HG03558 (cell line): ENCODE results near the gene KCNIP3.

Experiments used
- ATAC-seq: cut with Tn5 transposase; IDR thresholded peaks from one replicate; pipeline ENCODE4 v1.9.1; 2021; ENCODE audit warnings: moderate number of reproducible peaks; ENCODE audit not compliant: unreplicated experiment; ENCODE audit errors: extremely low read depth

KCNIP3 gene

GRCh38 chr2:95380731-95381130 is 83.6 kb downstream of the KCNIP3 start:
- no peak for ATAC-seq

- no peak for ATAC-seq
These were observed 84.4 kb downstream of the KCNIP3 start for GRCh38 chr2:95381212-95382191.

GRCh38 chr2:95382192-95382591 is 85.0 kb downstream of the KCNIP3 start:
- no peak for ATAC-seq

- no peak for ATAC-seq
These were observed 85.8 kb downstream of the KCNIP3 start for GRCh38 chr2:95382686-95383634.

- ATAC-seq, result no peak
These were observed 86.5 kb downstream of the KCNIP3 start for GRCh38 chr2:95383635-95384027.

GRCh38 chr2:95384854-95385569 is 87.9 kb downstream of the KCNIP3 start:
- no peak for ATAC-seq

- no peak for ATAC-seq
These were observed 88.4 kb downstream of the KCNIP3 start for GRCh38 chr2:95385570-95385984.

- ATAC-seq, result no peak
These were observed 88.9 kb downstream of the KCNIP3 start for GRCh38 chr2:95386031-95386430.

- ATAC-seq, result no peak
These were observed 90.2 kb downstream of the KCNIP3 start for GRCh38 chr2:95387358-95387757.

- ATAC-seq, result no peak
These were observed 91.0 kb downstream of the KCNIP3 start for GRCh38 chr2:95388091-95388692.

GRCh38 chr2:95388856-95389244 is 91.7 kb downstream of the KCNIP3 start:
- no peak for ATAC-seq

- ATAC-seq, result no peak
These were observed 92.3 kb downstream of the KCNIP3 start for GRCh38 chr2:95389245-95390119.

- no peak for ATAC-seq
These were observed 93.2 kb downstream of the KCNIP3 start for GRCh38 chr2:95390272-95390880.

- ATAC-seq, result no peak
These were observed 93.8 kb downstream of the KCNIP3 start for GRCh38 chr2:95390881-95391321.

- ATAC-seq, result no peak
These were observed 94.6 kb downstream of the KCNIP3 start for GRCh38 chr2:95391641-95392310.

GRCh38 chr2:95392320-95392719 is 95.2 kb downstream of the KCNIP3 start:
- ATAC-seq, result no peak

GRCh38 chr2:95392730-95393455 is 95.7 kb downstream of the KCNIP3 start:
- no peak for ATAC-seq
